Astrocyte (in vitro differentiated cells and primary cell): ENCODE measurements around the gene CORIN.

ENCODE experiments used
- EZH2 ChIP-seq: IDR thresholded peaks from 2 replicates; pipeline ENCODE4 v1.6.1; 2012; ENCODE audit warnings: mild to moderate bottlenecking, low read length, inconsistent platforms; ENCODE audit not compliant: insufficient read depth
- TF ChIP-seq, protein P1 (sequence below): IDR thresholded peaks from 2 replicates; pipeline ENCODE4 v1.5.1; 2011; ENCODE audit warnings: low read depth, mild to moderate bottlenecking, inconsistent platforms, low read length, moderate library complexity; ENCODE audit not compliant: insufficient read depth

DNA sequence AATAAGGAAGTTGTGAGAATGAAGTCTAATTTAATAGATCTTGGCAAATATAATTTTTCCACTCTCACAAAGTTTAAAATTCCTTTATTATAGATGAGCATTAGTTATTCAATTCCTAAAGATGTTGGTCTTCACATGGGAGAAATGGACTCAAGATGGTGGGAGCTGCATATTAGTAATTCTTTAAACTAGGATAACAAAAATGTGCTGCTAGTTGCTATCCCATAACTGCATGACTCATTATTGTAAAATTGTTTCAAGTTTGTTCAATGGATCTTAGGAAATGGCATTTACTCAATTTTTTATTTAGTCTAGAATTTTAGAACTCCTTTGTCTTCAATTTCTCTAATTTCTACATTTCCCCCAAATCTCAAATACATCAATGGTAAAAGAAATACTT is 197.0 kb downstream of the CORIN start:
- TF ChIP-seq, protein P1, sequence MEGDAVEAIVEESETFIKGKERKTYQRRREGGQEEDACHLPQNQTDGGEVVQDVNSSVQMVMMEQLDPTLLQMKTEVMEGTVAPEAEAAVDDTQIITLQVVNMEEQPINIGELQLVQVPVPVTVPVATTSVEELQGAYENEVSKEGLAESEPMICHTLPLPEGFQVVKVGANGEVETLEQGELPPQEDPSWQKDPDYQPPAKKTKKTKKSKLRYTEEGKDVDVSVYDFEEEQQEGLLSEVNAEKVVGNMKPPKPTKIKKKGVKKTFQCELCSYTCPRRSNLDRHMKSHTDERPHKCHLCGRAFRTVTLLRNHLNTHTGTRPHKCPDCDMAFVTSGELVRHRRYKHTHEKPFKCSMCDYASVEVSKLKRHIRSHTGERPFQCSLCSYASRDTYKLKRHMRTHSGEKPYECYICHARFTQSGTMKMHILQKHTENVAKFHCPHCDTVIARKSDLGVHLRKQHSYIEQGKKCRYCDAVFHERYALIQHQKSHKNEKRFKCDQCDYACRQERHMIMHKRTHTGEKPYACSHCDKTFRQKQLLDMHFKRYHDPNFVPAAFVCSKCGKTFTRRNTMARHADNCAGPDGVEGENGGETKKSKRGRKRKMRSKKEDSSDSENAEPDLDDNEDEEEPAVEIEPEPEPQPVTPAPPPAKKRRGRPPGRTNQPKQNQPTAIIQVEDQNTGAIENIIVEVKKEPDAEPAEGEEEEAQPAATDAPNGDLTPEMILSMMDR, result no peak
- no peak for TF ChIP-seq EZH2
